B cell (primary cell): Measurements from ENCODE around the gene FBXO42. TPM values are rescaled to one million over a fixed set of nuclear protein-coding genes. Genes with fewer than 3 reads are reported as not detected.

Experiments
- ATAC-seq: fragments of 200-7000 bp; cut with Tn5 transposase; one replicate; pipeline ENCODE4 v1.10.0; 2021; ENCODE audit warnings: low read depth, mild to moderate bottlenecking, moderate number of reproducible peaks, moderate library complexity
- CTCF ChIA-PET: fragments of 350-600 bp; sonication (Branson Sonifier 250); formaldehyde crosslinking; loops from one replicate; lab custom pipeline; 2021; ENCODE audit warnings: antibody characterized with exemption, inconsistent platforms; lab: Charles Lee
- POLR2A ChIA-PET: fragments of 350-600 bp; sonication (Branson Sonifier 250); formaldehyde crosslinking; loops from one replicate; lab custom pipeline; 2021; ENCODE audit warnings: antibody characterized with exemption; lab: Charles Lee
- DNase-seq: peaks from one replicate; pipeline ENCODE4 v3.0.0; 2013
- H2AFZ ChIP-seq: 2 replicates; pipeline ENCODE4 v1.6.1; 2012; ENCODE audit warnings: mild to moderate bottlenecking, low read depth, low read length; ENCODE audit not compliant: insufficient read depth, poor library complexity, severe bottlenecking
- H3K27ac ChIP-seq, 2 donors: 1 replicate in 1 of 2; 2 replicates in 1 of 2; pipeline ENCODE4 v1.5.1; 2012 to 2013; ENCODE audit warnings: low read length in 2 of 2, mild to moderate bottlenecking in 2 of 2, moderate library complexity in 1 of 2
- H3K27me3 ChIP-seq, 4 experiments: fragments of 200-600 bp in 1 of 4; sonication (generic) in 1 of 4; replicated peaks in 1 of 4; 1 replicate in 2 of 4; 2 replicates in 2 of 4; pipeline versions ENCODE4 v1.6.1 to v1.7.0; 2013 to 2016; ENCODE audit warnings: low read length in 3 of 4, mild to moderate bottlenecking in 2 of 4, mixed read lengths in 1 of 4, moderate library complexity in 1 of 4; ENCODE audit not compliant: insufficient read depth in 4 of 4, control insufficient read depth in 3 of 4; ENCODE audit errors: control extremely low read depth in 1 of 4
- H3K36me3 ChIP-seq, 2 experiments: replicated peaks in 1 of 2; 1 replicate in 1 of 2; 2 replicates in 1 of 2; pipeline versions ENCODE4 v1.6.1 to v1.7.1; 2013; ENCODE audit warnings: low read length in 1 of 2; ENCODE audit not compliant: insufficient read depth in 2 of 2, control insufficient read depth in 1 of 2; ENCODE audit errors: control extremely low read depth in 1 of 2, extremely low read depth in 1 of 2
- H3K4me1 ChIP-seq, 2 donors: fragments of 200-600 bp in 1 of 2; sonication (generic) in 1 of 2; 1 replicate in 1 of 2; 2 replicates in 1 of 2; pipeline versions ENCODE4 v1.5.1 to v1.6.1; 2013 to 2017; ENCODE audit warnings: low read length in 2 of 2; ENCODE audit not compliant: control insufficient read depth in 2 of 2, insufficient read depth in 2 of 2
- H3K4me2 ChIP-seq: replicated peaks from 2 replicates; pipeline ENCODE3; 2012; ENCODE audit warnings: mild to moderate bottlenecking, low read depth, low read length; ENCODE audit not compliant: poor library complexity, severe bottlenecking
- H3K4me3 ChIP-seq, 5 experiments: fragments of 200-600 bp in 1 of 5; sonication (generic) in 1 of 5; 1 replicate in 3 of 5; 2 replicates in 2 of 5; pipeline versions ENCODE4 v1.5.1 to v1.7.0; 2011 to 2016; ENCODE audit warnings: low read length in 4 of 5, mild to moderate bottlenecking in 4 of 5, low read depth in 2 of 5, control low read depth in 1 of 5, moderate library complexity in 1 of 5; ENCODE audit not compliant: insufficient read depth in 1 of 5; ENCODE audit errors: control extremely low read depth in 1 of 5, extremely low read depth in 1 of 5
- H3K79me2 ChIP-seq: fragments of 200-600 bp; sonication (generic); one replicate; pipeline ENCODE4 v1.6.0; 2016; ENCODE audit warnings: low read length; ENCODE audit not compliant: control insufficient read depth, insufficient read depth
- H3K9ac ChIP-seq: fragments of 200-600 bp; sonication (generic); 2 replicates; pipeline ENCODE4 v1.6.1; 2017; ENCODE audit warnings: mild to moderate bottlenecking, low read length, moderate library complexity
- H3K9me3 ChIP-seq, 3 donors: one replicate each; pipeline versions ENCODE4 v1.6.1 to v1.7.1; 2013; ENCODE audit warnings: low read length in 2 of 3; ENCODE audit not compliant: control insufficient read depth in 2 of 3, insufficient read depth in 1 of 3; ENCODE audit errors: control extremely low read depth in 1 of 3
- H4K20me1 ChIP-seq: 2 replicates; pipeline ENCODE4 v1.6.0; 2012; ENCODE audit warnings: mild to moderate bottlenecking, low read length; ENCODE audit not compliant: insufficient read depth, control insufficient read depth, poor library complexity, severe bottlenecking
- H3K27ac Mint-ChIP-seq: one replicate; pipeline ENCODE4 v1.8.0; 2021; ENCODE audit warnings: mixed read lengths
- H3K27me3 Mint-ChIP-seq: one replicate; pipeline ENCODE4 v1.8.0; 2021; ENCODE audit warnings: mixed read lengths
- H3K4me1 Mint-ChIP-seq: one replicate; pipeline ENCODE4 v1.8.0; 2021; ENCODE audit warnings: mixed read lengths
- H3K4me3 Mint-ChIP-seq: one replicate; pipeline ENCODE4 v1.8.0; 2021; ENCODE audit warnings: mixed read lengths
- H3K9me3 Mint-ChIP-seq: one replicate; pipeline ENCODE4 v1.8.0; 2022; ENCODE audit warnings: mixed read lengths; ENCODE audit not compliant: insufficient read depth
- CTCF ChIP-seq: fragments of 200-600 bp; IDR thresholded peaks from one replicate; pipeline ENCODE4 v1.8.0; 2022; ENCODE audit warnings: antibody characterized with exemption, mild to moderate bottlenecking
- EZH2 ChIP-seq: IDR thresholded peaks from 2 replicates; pipeline ENCODE4 v1.6.1; 2012; ENCODE audit warnings: borderline replicate concordance, low read depth, mild to moderate bottlenecking, moderate library complexity, low read length; ENCODE audit not compliant: insufficient read depth, poor library complexity, severe bottlenecking
- WGBS: methylation state at CpG from one replicate; pipeline ENCODE4 v1.1.5; 2013; ENCODE audit warnings: missing lambda C conversion rate; ENCODE audit not compliant: insufficient coverage; 5-methylcytosine and 5-hydroxymethylcytosine counted together
- intact Hi-C: fragments of 100-400 bp; cut with micrococcal nuclease; formaldehyde crosslinking; loops from one replicate; pipeline ENCODE4 v1.10.0; 2022
- polyA plus RNA-seq: library from polyadenylated mRNA; depleted of rRNA; stranded (reverse); fragments of >200 nt; gene quantifications from 2 replicates; pipeline ENCODE4 v1.2.3, GENCODE V29; 2012
- total RNA-seq, 2 donors: library from RNA; stranded (reverse); fragments of 120-200 nt in 1 of 2; gene quantifications; 1 replicate in 1 of 2; 2 replicates in 1 of 2; pipeline versions ENCODE4 v1.2.3 to v1.2.4, GENCODE V29; 2013 to 2022

FBXO42 gene
- total and polyA plus RNA-seq, 2 donors (not counting 1 experiment from before 2014, with no cell fraction given), result 17.2 to 33.1 TPM

GRCh38 chr1:16260814-16261213 is 91.5 kb downstream of the FBXO42 start:
- WGBS, result no CpG with 5 or more reads among the region's 1 CpG
- H3K4me3 Mint-ChIP-seq, result no peak overlapping the region

GRCh38 chr1:16258591-16259135 is 93.6 kb downstream of the FBXO42 start:
- POLR2A ChIA-PET, result no interaction called here
- Histone ChIP-seq H2AFZ (no peak overlapping the region), H3K4me3 (no peak overlapping the region), H4K20me1 (peaks cover 9% of the 10 kb centered on the region), H3K27me3 (no peaks in the 10 kb centered on the region), H3K36me3 (peaks cover 0 to 37% of the 10 kb centered on the region in 2 experiments), H3K79me2 (no peaks in the 10 kb centered on the region), H3K9ac (no peak overlapping the region), H3K9me3 (no peaks in the 10 kb centered on the region), H3K27ac (no peak overlapping the region), H3K4me1 (no peaks in the 10 kb centered on the region), H3K4me2 (no peak overlapping the region)
- TF ChIP-seq CTCF, result no peak
- no peak for TF ChIP-seq EZH2
- WGBS, result no CpG with 5 or more reads among the region's 9 CpGs
- Mint-ChIP-seq H3K4me1 (no peaks in the 10 kb centered on the region), H3K27ac (peak overlapping the region; percentile 13), H3K4me3 (no peak overlapping the region), H3K9me3 (no peaks in the 10 kb centered on the region), H3K27me3 (no peaks in the 10 kb centered on the region)
- no peak for ATAC-seq
- CTCF ChIA-PET, result no interaction called here
- intact Hi-C loops, result no loop called here
- DNase-seq, result no peak

More at GRCh38 chr1:16260814-16261213, 91.5 kb downstream of the FBXO42 start:
- Histone ChIP-seq H3K36me3 (peaks cover 0 to 19% of the 10 kb centered on the region in 2 experiments), H2AFZ (no peak overlapping the region), H3K9ac (no peak overlapping the region), H3K4me2 (no peak overlapping the region), H3K9me3 (no peaks in the 10 kb centered on the region), H3K27ac (no peak overlapping the region), H4K20me1 (peaks cover 9% of the 10 kb centered on the region), H3K4me3 (no peak overlapping the region), H3K27me3 (no peaks in the 10 kb centered on the region), H3K4me1 (no peaks in the 10 kb centered on the region), H3K79me2 (peaks cover 2% of the 10 kb centered on the region)
- no peak overlapping the region for H3K27ac Mint-ChIP-seq
- no peak for TF ChIP-seq CTCF
- TF ChIP-seq EZH2, result no peak
- H3K4me1 Mint-ChIP-seq, result no peaks in the 10 kb centered on the region
- ATAC-seq (no peak), DNase-seq (no peak)
- ChIA-PET POLR2A (no interaction called here), CTCF (interaction anchor here (0.5 to 1.9 kb wide), 3 partner anchors 16 to 1539 kb away, joined by 3 to 4 read pairs (median 3); no protein-coding TSS in a partner anchor)
- no peaks in the 10 kb centered on the region for H3K9me3 Mint-ChIP-seq
- no peaks in the 10 kb centered on the region for H3K27me3 Mint-ChIP-seq
- intact Hi-C loops, result no loop called here
